Dermis blood vessel endothelial cell (primary cell): ENCODE results near the gene SMURF2. TPM values are rescaled to one million over a fixed set of nuclear protein-coding genes. Genes with fewer than 3 reads are reported as not detected.
A peak's percentile ranks its signal among the peaks of the same experiment; 100 is the strongest.
"Not testable (repeated sequence)": the region's sequence is repeated elsewhere in the genome, so short reads cannot be mapped to it uniquely, and the experiment has no call there.

ENCODE experiments used
- DNase-seq: peaks from one replicate; pipeline ENCODE4 v3.0.0; 2010
- total RNA-seq: library from RNA; depleted of rRNA; stranded (reverse); fragments of >200 nt; gene quantifications from 2 replicates; pipeline ENCODE4 v1.2.3, GENCODE V29; 2014

Gene SMURF2
- total RNA-seq, 1 donor from 2014 or later = 124 TPM

DNA sequence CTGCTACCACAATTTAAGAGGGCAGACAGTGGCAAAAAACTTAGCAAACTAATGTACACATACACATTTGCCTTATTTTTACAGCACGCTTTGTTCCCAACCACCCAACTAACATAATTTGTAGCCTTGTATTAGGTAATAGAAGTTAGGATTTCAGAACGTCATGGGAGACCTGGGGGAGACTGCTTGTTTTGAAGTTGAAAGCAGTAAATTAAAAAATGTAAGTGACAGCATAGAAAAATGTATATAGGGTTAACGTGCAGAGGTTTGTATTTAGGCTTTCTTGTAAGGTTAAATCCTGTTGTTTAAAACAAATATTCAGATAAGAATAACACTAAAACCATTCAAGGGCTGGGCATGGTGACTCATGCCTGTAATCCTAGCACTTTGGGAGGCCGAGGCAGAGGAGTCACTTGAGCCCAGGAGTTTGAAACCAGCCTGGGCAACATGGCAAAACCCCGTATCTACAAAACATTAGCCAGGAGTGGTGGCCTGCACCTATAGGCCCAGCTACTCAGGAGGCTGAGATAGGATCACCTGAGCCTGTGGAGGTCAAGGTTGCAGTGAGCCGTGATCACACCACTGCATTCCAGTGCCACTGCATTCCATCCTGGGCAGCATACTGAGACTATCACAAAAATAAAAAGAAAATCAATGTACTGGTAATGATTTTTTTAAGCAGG is 2.3 kb upstream of the SMURF2 start:
- DNase-seq = not testable (repeated sequence)

DNA sequence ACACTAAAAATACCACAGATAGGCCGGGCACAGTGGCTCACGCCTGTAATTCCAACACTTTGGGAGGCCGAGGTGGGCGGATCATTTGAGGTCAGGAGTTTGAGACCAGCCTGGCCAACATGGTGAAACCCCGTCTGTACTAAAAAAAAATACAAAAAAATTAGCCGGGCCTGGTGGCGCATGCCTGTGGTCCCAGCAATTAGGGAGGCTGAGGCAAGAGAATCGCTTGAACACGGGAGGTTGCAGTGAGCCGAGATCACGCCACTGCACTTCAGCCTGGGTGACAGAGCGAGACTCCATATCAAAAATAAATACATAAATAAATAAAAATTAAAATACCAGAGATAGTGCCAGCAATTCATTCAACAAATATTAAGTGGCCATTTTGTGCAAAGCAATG is 1.7 kb upstream of the SMURF2 start:
- not testable (repeated sequence) for DNase-seq

DNA sequence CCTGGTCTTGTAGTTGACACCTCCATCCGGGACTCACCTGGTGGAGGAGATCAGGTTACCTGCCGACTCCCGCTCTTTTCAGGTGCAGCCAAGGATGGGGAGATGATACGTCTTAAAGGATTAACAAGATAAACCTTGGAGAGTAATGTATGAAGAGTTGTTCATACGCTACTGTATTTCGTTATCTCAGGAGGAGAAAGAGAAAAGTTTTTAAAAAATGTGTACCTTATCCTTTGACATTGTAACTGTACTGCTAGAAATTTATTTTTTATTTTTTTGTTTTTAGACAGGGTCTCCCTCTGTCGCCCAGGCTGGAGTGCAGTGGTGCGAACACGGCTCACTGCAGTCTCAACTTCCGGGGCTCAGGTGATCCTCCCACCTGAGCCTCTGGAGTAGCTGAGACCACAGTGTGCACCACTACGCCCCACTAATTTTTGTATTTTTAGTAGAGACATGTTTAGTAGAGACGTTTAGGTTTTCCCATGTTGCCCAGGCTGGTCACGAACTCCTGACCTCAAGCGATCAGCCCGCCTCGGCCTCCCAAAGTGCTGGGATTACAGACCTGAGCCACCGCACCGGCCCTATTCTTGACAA is 764 bp upstream of the SMURF2 start:
- no peak for DNase-seq

DNA sequence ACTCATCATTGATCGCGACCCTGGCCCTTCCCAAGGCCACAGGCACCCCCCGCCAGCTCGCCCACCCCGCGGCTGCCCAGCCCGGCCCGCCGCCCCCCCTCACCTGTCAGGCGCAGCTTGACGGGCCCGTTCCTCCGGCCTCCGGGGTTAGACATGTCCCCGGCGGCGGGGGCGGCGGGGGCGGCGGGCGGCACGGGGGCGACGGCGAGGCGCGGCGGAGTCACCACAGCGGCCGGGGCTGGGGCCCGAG is 456 bp downstream of the SMURF2 start:
- no peak for DNase-seq

DNA sequence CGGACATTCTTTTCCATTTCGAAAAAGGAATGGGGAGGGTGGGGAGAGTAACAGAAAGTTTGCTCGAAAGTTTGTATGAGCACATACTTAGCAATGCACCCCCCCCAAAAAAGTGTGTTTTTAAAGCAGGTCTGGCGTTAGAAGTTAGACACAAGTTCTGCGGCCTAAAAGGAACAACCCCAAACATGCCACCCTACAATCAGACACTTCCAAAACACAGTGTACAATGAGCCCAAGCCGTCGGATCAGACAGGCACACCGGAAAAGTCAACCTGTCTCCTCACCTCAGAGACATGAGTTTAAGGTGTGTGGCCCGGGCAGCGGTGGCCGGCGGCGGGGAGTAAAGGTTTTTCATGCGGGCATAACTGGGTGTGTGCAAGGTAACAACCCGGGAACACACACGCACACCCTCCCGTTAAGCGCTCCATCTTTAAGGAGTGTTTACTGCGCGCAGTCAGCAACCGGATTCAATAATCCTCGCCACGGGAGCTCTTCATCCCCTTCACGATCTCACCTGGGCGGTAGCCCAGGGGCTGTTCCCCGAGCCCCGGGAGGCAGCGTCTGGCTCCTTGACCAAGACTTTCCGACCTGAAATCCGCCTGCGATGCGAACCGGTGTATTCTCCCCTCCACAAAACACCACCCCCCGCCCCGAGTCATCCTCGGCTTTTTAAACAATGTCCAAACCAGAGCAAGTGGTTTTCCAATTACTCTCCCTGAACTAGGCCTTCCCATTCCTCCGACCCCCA is 955 bp downstream of the SMURF2 start:
- peak; percentile 26 for DNase-seq

DNA sequence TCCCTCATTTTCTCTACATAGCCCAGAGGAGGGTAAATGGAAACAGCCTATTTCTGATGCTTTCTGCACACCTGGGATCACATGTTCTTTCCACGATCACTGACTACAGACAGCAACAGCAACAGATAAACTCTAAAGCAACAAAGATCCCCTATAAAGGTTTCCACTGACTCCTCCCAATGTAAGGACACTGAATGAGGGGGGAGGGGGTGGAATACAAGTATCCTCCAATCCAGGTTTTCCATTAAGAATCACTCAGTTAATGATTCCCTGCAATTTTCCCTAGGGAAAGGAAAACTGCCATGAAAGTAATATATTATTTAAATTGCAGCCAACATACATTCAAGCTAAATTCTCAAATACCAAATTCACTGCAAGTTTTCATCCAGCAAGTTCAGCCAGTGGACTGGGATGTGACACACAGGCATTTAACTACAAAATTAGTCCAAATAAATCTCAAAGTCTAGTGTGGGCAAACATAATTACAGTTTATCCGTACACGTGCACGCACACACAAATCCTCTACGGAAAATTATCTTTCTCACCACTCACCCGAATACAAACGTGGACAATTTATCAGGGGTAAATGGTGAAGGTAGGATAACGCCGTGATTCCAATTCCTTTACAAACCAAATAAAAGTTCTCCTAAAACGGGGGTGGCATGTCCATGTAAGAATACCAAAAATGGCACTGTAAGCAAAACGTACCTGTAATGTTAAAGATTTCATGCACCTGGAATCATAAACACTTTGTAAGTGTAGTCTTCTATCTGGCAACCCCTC is 1.7 kb downstream of the SMURF2 start:
- peak; percentile 74 for DNase-seq

DNA sequence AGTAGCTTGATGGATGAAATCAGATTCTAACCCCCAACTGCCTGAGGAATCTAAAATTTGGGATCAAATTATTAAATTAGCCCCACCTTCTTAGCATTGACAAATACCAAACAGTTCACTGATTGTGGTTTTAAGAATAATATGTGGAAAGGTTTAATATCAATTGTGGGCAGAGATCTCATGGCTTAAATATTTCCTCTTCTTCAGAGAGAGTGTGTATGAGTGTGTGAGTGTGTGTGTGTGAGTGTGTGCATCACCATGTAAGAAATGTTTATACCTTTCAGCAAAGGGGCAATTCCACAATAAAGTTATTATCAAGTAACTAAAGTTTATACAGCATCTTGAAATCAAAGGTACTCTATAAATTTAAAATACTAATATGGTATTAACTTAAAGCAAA is 3.2 kb downstream of the SMURF2 start:
- peak; percentile 69 for DNase-seq

DNA sequence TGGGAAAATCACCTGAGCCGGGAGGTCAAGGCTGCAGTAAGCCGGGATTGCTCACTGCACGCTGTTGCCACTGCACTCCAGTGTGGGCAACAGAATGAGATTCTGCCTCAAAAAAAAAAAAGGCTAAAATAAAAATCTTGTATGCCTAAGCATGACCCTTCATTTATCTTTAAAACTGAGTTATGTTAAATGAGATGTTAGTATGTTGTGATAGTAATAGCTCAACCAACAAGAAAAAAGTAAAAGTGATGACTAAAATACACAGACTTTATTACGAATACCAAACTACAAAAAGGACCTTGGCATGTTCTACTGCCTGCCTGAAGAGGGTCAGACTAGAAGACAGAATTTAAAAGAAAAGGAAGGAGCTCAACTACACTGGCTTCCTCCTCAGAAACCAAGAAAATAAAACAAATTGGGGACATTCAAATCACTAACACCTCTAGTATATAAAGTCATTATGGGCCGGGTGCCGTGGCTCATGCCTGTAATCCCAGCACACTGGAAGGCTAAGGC is 4.4 kb downstream of the SMURF2 start:
- no peak for DNase-seq

DNA sequence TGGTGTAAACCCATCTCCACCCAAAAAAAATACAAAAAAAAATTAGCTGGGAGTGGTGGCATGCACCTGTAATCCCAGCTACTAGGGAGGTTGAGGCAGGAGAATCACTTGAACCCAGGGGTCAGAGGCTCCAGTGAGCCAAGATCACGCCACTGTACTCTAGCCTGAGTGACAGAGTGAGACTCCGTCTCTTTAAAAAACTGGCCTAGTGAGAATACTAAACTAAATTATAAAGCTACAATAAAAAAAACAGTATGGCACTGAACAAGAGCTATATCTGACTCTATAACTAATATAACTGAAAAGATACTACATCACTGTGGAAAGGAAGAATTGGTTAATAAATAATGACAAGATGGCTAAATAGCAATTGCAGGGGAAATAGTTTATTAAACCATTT is 6.4 kb downstream of the SMURF2 start:
- no peak for DNase-seq

DNA sequence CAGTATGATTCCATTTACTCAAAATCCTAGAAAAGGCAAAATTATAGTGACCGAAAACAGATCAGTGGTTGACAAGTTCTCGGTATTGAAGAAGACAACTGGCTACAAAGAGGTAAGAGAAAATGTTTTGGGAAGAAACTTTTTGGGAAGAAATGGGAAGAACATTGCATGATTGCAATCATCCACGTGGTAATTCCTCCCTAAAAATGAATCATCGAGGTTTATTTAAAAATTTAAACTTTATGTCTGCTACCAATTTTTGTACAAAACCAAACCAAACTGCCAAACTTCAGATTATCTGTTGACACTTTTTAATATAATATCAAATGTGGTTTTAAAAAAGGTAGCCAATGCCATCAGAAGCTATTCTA is 8.1 kb downstream of the SMURF2 start:
- no peak for DNase-seq

DNA sequence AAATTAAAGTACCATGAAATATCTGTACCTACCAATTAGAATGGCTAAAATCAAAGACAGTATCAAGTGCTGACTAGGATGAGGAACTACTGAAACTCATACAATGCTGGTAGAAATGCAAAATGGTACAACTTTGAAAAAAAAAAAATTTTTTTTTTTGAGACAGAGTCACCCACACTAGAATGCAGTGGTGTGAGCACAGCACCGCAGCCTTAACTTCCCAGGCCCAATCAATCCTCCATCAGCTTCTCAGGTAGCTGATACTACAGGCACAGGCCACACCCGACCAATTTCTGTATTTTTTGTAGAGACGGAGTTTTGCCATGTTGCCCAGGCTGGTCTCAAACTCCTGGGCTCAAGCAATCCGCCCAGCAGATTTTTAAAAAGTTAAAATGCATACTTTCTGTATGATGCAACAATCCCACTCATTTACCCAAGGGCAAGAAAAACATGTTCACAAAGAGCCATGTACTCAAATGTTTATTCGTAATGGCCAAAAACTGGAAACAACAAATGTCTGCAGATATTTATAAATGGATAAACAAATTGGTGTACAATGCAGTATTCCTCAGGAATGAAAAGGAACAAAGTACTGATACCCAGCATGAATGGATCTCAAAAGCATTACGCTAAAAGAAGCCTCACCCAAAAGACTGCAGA is 8.7 kb downstream of the SMURF2 start:
- DNase-seq = no peak

DNA sequence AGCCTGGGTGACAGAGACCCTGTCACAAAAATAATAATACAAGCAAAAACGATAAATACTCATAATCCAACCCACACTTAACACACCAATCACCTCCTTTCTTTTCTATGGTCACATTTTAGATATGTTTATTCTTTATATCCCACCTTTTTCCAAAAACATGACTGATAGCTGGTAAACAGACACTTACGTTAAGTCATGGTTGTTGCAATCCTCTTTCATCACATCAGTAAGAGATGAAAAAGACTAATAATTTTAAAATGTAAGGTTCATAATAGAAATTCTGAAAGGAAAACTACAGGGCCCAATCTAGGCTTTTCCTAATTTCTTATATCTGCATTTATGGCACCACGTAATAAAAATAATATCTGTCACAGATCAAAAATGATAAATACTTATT is 10.2 kb downstream of the SMURF2 start:
- no peak for DNase-seq

DNA sequence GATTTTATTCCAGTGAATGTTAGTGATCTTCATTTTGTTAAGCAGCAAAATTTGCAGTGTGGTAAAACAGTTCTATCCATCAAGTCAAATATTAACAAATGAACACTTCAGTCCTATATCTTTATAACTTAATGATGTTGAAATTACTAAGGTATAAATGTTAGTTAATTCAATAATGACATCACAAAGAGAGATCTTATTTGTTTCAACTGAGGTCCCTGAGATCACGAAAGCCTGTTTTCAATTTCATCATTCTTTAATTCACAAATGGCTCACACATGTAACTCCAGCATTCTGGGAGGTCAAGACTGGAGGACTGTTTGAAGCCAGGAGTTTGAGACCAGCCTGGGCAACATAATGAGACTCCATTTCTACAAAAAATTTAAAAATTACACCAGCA is 13.9 kb downstream of the SMURF2 start:
- DNase-seq = no peak

DNA sequence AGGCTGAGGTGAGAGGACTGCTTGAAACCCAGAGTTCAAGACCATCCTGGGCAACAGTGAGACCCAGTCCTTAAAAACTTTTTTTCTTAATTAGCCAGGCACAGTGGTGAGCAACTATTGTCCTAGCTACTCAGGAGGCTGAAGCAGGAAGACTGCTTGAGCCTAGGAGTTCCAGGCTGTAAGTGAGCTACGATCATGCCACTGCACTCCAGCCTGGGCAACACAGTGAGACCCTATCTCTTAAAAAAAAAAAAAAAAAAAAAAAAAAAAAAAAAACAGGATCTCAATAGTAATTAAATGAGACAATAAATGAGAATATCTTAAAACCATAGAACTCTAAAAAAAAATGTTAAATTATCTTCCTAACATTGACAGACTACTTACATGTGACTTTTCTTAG is 14.3 kb downstream of the SMURF2 start:
- no peak for DNase-seq

DNA sequence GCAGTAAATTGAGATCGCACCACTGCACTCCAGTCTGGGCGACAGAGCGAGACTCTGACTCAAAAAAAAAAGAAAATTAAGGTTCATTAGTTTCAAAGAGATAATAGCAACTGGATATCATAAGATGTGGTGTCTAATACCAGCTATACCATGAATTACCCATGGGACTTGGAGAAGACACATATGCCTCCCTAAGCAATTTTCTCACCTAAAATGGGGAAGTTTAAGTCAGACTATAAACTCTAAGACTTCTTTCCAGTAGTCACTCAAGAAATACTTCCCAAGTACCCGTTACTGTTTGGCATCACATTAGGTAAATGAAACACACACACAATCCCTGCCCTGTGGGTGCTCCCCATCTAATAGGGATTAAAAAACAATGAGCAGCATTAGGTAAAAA is 22.6 kb downstream of the SMURF2 start:
- DNase-seq = no peak

DNA sequence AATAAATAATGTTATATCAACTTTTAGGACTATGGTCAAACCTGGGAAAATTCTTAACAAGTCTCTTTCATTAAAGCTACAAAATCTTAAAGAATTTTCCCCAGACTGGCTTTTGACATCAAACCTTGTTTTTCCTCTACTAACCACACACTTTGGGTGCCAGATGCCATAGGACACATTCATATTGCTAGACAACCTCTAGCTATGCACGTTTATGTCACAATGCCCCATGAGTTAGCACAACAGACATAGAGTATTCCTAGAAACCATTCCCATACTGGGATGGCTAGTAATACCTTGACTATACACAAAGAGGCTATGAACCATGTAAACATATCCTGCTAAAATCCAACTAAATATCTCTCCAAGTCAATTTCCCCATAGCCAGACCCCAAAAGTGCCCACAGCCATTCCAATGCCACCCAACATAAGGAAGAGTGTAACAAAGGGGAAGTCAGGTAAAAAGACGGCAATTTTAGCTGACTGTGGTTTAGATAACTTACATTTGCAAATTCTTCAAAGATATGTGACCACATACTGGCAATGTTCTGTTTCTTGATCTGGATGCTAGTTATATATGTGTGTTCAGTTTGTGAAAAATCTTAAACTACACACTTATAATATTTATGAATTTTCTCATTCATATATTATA is 23.4 kb downstream of the SMURF2 start:
- no peak for DNase-seq

DNA sequence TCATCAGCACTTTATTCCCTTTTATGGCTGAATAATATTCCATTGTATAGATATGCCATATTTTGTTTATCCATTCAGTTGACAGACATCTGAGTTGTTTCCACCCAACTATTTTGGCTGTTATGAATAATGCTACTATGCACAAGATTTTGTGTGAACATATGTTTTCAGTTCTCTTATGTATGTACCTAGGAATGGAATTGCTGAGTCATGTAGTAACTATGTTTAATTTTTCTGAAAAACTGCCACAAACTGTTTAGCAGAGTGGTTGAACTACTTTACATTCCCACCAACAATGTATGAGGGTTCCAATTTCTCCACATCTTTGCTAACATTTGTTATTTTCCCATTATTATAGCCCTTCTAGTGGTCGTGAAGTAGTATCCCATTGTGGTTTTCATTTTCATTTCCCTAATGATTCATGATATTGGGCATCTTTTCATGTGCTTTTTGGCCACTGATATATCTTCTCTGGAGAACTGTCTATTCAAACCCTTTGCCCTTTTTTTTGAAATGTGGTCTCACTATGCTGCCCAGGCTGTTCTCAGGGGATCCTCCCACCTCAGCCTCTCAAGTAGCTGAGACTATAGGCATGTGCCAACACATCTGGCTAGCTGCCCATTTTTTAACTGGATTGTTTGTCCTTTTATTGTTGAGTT is 26.3 kb downstream of the SMURF2 start:
- peak; percentile 62 for DNase-seq

DNA sequence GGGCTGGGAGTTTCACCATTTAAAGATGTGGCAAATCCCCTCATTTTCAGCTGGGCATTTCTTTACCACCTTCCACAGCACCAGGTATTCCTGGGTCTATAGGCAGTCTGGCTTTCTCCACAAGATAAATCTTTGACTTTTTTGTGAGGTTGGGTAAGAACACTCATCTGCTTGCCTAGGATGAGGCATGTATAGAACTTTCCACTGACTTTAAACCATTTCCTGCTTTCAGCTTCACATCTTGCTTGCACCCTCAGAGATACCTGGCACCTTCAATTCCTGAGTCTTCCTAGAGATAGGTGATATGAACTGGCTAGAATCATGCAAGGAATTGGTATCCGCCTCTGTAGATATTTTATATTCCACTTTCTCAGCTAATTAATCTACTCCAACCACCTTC is 27.9 kb downstream of the SMURF2 start:
- no peak for DNase-seq

DNA sequence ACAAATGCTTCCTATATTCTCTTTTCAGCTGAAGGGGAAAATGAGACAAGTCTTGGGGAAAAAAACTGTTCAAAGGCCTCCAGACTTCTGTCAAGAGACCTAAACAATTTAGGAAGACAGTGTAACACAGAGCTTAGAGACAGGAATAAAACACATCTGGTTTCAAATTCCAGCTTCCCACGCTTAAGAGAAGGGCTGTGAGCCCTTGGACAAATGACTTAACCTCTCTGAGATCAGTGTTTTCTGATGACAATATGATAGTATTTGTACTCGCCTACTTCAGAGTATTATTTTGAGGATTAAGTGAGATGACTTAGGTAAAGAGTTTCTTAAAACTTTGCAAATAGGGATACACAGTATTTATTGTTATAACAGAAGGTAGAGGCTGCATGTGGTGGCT is 29.5 kb downstream of the SMURF2 start:
- no peak for DNase-seq

DNA sequence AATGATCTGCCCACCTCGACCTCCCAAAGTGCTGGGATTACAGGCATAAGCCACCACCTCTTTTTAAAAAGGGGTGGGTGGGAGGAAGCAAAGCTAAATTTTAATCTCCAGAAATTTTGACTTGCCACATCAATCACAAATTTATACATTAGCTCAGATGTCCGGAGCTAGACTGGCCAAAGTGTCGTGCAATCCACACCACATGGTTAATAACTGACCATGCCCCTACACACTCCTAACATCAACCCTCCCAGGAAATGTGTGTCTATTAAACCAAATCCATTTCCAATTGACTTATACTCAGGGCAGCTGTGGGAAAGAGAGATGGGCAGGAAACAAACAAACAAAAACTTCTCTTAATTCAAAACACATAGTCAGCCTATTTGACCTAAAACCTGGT is 29.9 kb downstream of the SMURF2 start:
- DNase-seq = no peak

DNA sequence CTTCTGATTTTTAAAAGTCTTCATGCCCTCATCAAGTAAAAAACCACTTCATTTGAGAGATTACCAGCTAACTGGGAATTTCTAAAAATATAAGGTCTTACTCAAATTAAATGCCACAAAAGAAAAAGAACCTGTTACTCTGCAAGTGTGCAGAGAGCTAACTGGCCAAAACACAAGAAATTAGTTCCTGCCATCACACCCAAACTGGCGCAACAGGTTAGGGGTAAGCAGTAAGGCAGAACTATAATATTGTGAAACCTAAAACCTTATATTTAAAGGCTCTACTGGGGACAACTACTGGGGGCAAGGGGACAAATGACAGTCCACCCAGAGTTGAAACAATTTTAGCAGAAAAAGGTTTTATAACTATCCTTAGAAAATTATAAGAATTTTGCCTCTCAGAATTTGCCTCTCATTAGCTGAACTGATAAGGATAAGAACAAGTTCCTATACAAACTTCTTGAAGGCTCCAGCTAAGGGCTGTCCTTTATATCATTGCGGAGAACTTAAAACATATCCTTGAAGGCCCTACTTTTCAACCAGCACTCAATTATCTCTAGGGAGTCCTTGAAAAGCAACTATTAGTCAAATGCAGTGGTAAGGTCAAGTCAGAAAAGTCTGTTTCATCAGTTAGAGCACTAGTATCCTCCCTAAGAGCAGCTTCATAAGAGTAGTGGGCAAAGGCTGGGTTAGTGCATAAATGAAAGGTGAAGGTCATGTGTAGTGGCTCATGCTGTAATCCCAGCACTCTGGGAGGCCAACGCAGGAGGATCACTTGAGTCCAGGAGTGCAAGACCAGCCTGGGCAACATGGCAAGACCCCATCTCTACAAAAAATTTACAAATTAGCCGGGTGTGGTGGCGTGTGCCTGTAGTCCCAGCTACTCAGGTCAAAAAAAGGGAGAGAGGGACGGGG is 31.5 kb downstream of the SMURF2 start:
- no peak for DNase-seq
